ENCODE data around the gene CD48.

- TF ChIP-seq CTCF (IDR thresholded peaks at IDR 0.05; ENCODE audit: insufficient read depth, low read length, poor library complexity, severe bottlenecking) (no peak), EZH2phosphoT487 (conservative IDR thresholded peaks at IDR 0.05; ENCODE audit: low read length) (no peak)
Measured at GRCh38 chr1:160662910-160663309, 48.7 kb downstream of the CD48 start.
